Breast epithelium (tissue), 4 donors: ENCODE measurements around the gene MRM2. TPM values are rescaled to one million over a fixed set of nuclear protein-coding genes. Genes with fewer than 3 reads are reported as not detected.

ENCODE experiments used
- DNase-seq, 2 donors: peaks; one replicate each; pipeline ENCODE4 v3.0.0-alpha.2; 2019; ENCODE audit warnings: low spot score in 2 of 2
- H3K27ac ChIP-seq, 2 donors: fragments of 200-600 bp; sonication (generic) in 1 of 2; one replicate each; pipeline ENCODE4 v1.5.1; 2016 to 2019; ENCODE audit warnings: mild to moderate bottlenecking in 1 of 2
- H3K27me3 ChIP-seq, 2 donors: fragments of 200-600 bp; sonication (generic) in 1 of 2; one replicate each; pipeline versions ENCODE4 v1.5.1 to v1.6.0; 2017 to 2019; ENCODE audit warnings: control low read depth in 1 of 2, mild to moderate bottlenecking in 1 of 2
- H3K36me3 ChIP-seq: fragments of 200-600 bp; one replicate; pipeline ENCODE4 v1.5.1; 2019
- H3K4me1 ChIP-seq, 2 donors: fragments of 200-600 bp; sonication (generic); one replicate each; pipeline ENCODE4 v1.5.1; 2016 to 2019; ENCODE audit warnings: control low read depth in 1 of 2
- H3K4me3 ChIP-seq, 3 donors: fragments of 200-600 bp; sonication (generic); 1 replicate in 2 of 3; 2 replicates in 1 of 3; pipeline ENCODE4 v1.5.1; 2016 to 2019; ENCODE audit warnings: mild to moderate bottlenecking in 3 of 3, moderate library complexity in 2 of 3
- H3K9me3 ChIP-seq, 2 donors: fragments of 200-600 bp; sonication (generic) in 1 of 2; one replicate each; pipeline ENCODE4 v1.5.1; 2016 to 2019; ENCODE audit warnings: control low read depth in 1 of 2
- POLR2A ChIP-seq: fragments of 450-650 bp; IDR thresholded peaks from one replicate; pipeline ENCODE4 v1.6.1; 2016; ENCODE audit warnings: antibody characterized with exemption, mild to moderate bottlenecking, moderate library complexity
- POLR2AphosphoS5 ChIP-seq, 3 donors: sonication (generic); formaldehyde crosslinking; IDR thresholded peaks; one replicate each; pipeline ENCODE4 v1.6.1; 2017; ENCODE audit warnings: antibody characterized with exemption in 3 of 3
- intact Hi-C: fragments of 100-400 bp; cut with DNase I; formaldehyde crosslinking; loops from one replicate; pipeline ENCODE4 v1.15.1; 2023; ENCODE audit warnings: low total_unique reads
- total RNA-seq, 3 donors: library from RNA; depleted of rRNA; stranded (reverse); fragments of >200 nt; gene quantifications; one replicate each; pipeline ENCODE4 v1.1.0, GENCODE V29; 2016
- TF ChIP-seq, protein P1 (sequence below), 3 donors: fragments of 450-650 bp; IDR thresholded peaks; one replicate each; pipeline ENCODE4 v1.5.1; 2016 to 2017; ENCODE audit warnings: antibody characterized with exemption in 3 of 3, mild to moderate bottlenecking in 3 of 3, moderate library complexity in 3 of 3

The MRM2 gene
- total RNA-seq, 3 donors from 2014 or later, result 10.9 to 20.2 (median 18.0) TPM

- H3K4me3 ChIP-seq, result peak overlapping the region in 1 of 3 donors; percentile 8
- no peaks in the 10 kb centered on the region for H3K9me3 ChIP-seq
- intact Hi-C loops, result loop anchor here (10.0 kb wide), 2 partner anchors 96 to 366 kb away; no protein-coding TSS in a partner anchor
- DNase-seq, result peak in 1 of 2 donors; percentile 64
- TF ChIP-seq POLR2A, result no peak
- TF ChIP-seq POLR2AphosphoS5 (IDR thresholded peaks at IDR 0.05), result peak in 1 of 3 donors; percentile 17
- H3K36me3 ChIP-seq, result no peaks in the 10 kb centered on the region
- H3K4me1 ChIP-seq, result peaks cover 0 to 5% of the 10 kb centered on the region in 2 donors
- H3K27me3 ChIP-seq, result no peaks in the 10 kb centered on the region
- H3K27ac ChIP-seq, result peak overlapping the region; percentile 76 to 85
These were observed 7.1 kb upstream of the MRM2 start for GRCh38 chr7:2248984-2249694.

GRCh38 chr7:2247141-2247995 is 5.4 kb upstream of the MRM2 start:
- H3K36me3 ChIP-seq, result no peaks in the 10 kb centered on the region
- H3K27ac ChIP-seq, result peak overlapping the region in 1 of 2 donors; percentile 32
- intact Hi-C loops, result loop anchor here (10.0 kb wide), 2 partner anchors 97 to 367 kb away; no protein-coding TSS in a partner anchor
- no peak for TF ChIP-seq POLR2A
- TF ChIP-seq, protein P1, sequence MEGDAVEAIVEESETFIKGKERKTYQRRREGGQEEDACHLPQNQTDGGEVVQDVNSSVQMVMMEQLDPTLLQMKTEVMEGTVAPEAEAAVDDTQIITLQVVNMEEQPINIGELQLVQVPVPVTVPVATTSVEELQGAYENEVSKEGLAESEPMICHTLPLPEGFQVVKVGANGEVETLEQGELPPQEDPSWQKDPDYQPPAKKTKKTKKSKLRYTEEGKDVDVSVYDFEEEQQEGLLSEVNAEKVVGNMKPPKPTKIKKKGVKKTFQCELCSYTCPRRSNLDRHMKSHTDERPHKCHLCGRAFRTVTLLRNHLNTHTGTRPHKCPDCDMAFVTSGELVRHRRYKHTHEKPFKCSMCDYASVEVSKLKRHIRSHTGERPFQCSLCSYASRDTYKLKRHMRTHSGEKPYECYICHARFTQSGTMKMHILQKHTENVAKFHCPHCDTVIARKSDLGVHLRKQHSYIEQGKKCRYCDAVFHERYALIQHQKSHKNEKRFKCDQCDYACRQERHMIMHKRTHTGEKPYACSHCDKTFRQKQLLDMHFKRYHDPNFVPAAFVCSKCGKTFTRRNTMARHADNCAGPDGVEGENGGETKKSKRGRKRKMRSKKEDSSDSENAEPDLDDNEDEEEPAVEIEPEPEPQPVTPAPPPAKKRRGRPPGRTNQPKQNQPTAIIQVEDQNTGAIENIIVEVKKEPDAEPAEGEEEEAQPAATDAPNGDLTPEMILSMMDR (IDR thresholded peaks at IDR 0.05), result peak in 2 of 3 donors; percentile 26 to 53
- TF ChIP-seq POLR2AphosphoS5 (IDR thresholded peaks at IDR 0.05), result no peak
- H3K27me3 ChIP-seq, result no peaks in the 10 kb centered on the region
- peaks cover 0 to 5% of the 10 kb centered on the region in 2 donors for H3K4me1 ChIP-seq
- no peaks in the 10 kb centered on the region for H3K9me3 ChIP-seq
- peak overlapping the region in 1 of 3 donors; percentile 26 for H3K4me3 ChIP-seq
- no peak for DNase-seq

GRCh38 chr7:2245883-2246675 is 4.1 kb upstream of the MRM2 start:
- peaks cover 3 to 5% of the 10 kb centered on the region in 2 donors for H3K4me1 ChIP-seq
- H3K9me3 ChIP-seq, result no peaks in the 10 kb centered on the region
- no peak overlapping the region for H3K4me3 ChIP-seq
- H3K27ac ChIP-seq, result no peak overlapping the region
- no peak for TF ChIP-seq POLR2A
- H3K27me3 ChIP-seq, result no peaks in the 10 kb centered on the region
- no peak for DNase-seq
- H3K36me3 ChIP-seq, result no peaks in the 10 kb centered on the region
- intact Hi-C loops, result loop anchor here (10.0 kb wide), 2 partner anchors 99 to 369 kb away; no protein-coding TSS in a partner anchor

GRCh38 chr7:2244404-2244995 is 2.5 kb upstream of the MRM2 start:
- H3K4me3 ChIP-seq, result no peak overlapping the region
- intact Hi-C loops, result loop anchor here (10.0 kb wide), 2 partner anchors 100 to 370 kb away; no protein-coding TSS in a partner anchor
- no peaks in the 10 kb centered on the region for H3K9me3 ChIP-seq
- H3K36me3 ChIP-seq, result no peaks in the 10 kb centered on the region
- no peak for DNase-seq
- no peaks in the 10 kb centered on the region for H3K27me3 ChIP-seq
- TF ChIP-seq, protein P1 (IDR thresholded peaks at IDR 0.05), result no peak
- no peak for TF ChIP-seq POLR2A
- no peak for TF ChIP-seq POLR2AphosphoS5 (IDR thresholded peaks at IDR 0.05)
- H3K27ac ChIP-seq, result no peak overlapping the region
- H3K4me1 ChIP-seq, result peaks cover 5 to 12% of the 10 kb centered on the region in 2 donors

DNA sequence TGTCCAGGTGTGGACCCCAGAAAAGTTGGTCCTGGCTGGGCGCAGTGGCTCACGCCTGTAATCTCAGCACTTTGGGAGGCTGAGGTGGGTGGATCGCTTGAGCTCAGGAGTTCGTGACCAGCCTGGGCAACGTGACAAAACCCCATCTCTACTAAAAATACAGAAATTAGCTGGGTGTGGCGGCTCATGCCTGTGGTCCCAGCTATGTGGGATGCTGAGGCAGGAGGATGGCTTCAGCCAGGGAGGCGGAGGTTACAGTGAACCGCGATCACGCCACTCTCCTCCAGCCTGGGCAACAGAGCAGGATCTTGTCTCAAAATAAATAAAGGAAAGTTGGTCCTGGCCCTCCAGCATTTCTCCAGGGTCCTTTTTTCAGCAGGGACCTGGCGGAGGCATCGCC is 1.5 kb upstream of the MRM2 start:
- intact Hi-C loops, result loop anchor here (10.0 kb wide), 2 partner anchors 101 to 371 kb away; no protein-coding TSS in a partner anchor

More for the DNA sequence above, 1.5 kb upstream of the MRM2 start:
- Histone ChIP-seq H3K4me1 (peaks cover 0 to 12% of the 10 kb centered on the region in 2 donors), H3K36me3 (no peaks in the 10 kb centered on the region), H3K9me3 (no peaks in the 10 kb centered on the region), H3K27ac (no peak overlapping the region), H3K27me3 (no peaks in the 10 kb centered on the region), H3K4me3 (no peak overlapping the region)
- no peak for TF ChIP-seq POLR2A
- TF ChIP-seq, protein P1 (IDR thresholded peaks at IDR 0.05), result no peak
- TF ChIP-seq POLR2AphosphoS5 (IDR thresholded peaks at IDR 0.05), result no peak
- no peak for DNase-seq
